ENCODE data around the gene TBC1D7. TPM values are rescaled to one million over a fixed set of nuclear protein-coding genes. Genes with fewer than 3 reads are reported as not detected.
A peak's percentile ranks its signal among the peaks of the same experiment; 100 is the strongest.

Gene TBC1D7
- total and polyA plus RNA-seq, 2 of the 4 experiments (the other 2 are of a cell fraction): 14.3 to 22.6 TPM

DNA sequence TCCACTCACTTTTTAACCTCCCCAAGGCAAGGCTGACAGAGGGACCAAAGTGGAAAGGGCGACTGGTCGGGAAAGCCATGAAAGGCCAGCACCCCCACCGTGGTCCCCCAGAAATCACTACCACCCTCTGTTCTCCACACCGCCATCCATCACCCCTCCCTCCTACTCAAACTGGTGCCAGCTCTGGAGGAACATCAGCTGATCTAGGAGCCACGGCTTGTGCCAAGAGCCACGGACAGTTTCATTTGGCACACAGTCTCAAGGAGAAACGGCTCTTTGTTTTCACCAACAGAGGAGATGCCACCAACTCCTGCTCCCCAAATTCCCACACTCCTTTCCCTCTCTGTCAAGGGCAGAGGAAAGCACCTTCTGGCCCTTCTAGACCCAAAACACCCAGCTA lies 26.0 kb downstream of the TBC1D7 start:
- peak overlapping the region; percentile 47; the same call in 1 of the 2 replicates for H3K27ac ChIP-seq (ENCODE audit: insufficient read depth, low read length)
- no peaks in the 10 kb centered on the region for H3K9me3 ChIP-seq (ENCODE audit: control insufficient read depth, insufficient read depth, low read length)
- H4K20me1 ChIP-seq (ENCODE audit: insufficient read depth, low read length): no peaks in the 10 kb centered on the region
- peaks cover 8% of the 10 kb centered on the region for H3K9me1 ChIP-seq (ENCODE audit: insufficient read depth, low read length)
- peak overlapping the region; percentile 1; the same call in 1 of the 3 replicates for H2BK15ac ChIP-seq (ENCODE audit: low read depth, low read length)
- H3K4me3 ChIP-seq (ENCODE audit: insufficient read depth, low read depth, low read length): no peak overlapping the region
- no peak for ATAC-seq (ENCODE audit: low read depth)
- H2BK120ac ChIP-seq (ENCODE audit: low read depth, low read length): peak overlapping the region; percentile 85
- H3K14ac ChIP-seq (replicated peaks; ENCODE audit: low read depth, low read length): peak overlapping the region; percentile 60
- ChIA-PET CTCF (interaction anchor here (0.7 to 1.3 kb wide), 3 partner anchors 17 to 27 kb away, joined by 3 read pairs; no protein-coding TSS in a partner anchor), POLR2A (ENCODE audit: unreplicated experiment) (interaction anchor here (0.7 kb wide), 1 partner anchor 17 kb away, joined by 3 read pairs; no protein-coding TSS in a partner anchor)
- H3K4ac ChIP-seq (ENCODE audit: low read depth, low read length): peak overlapping the region; percentile 73
- H2AK9ac ChIP-seq (replicated peaks; ENCODE audit: low read depth, low read length, poor library complexity): peak overlapping the region; percentile 34
- peak overlapping the region; percentile 4; the same call in 1 of the 2 replicates for H4K5ac ChIP-seq (ENCODE audit: low read depth, low read length)
- H4K91ac ChIP-seq (ENCODE audit: insufficient read depth, low read depth, low read length): peak overlapping the region; percentile 17
- peak overlapping the region; percentile 76 for H2BK20ac ChIP-seq (ENCODE audit: low read depth, low read length)
- H4K8ac ChIP-seq (ENCODE audit: low read depth in 2 of 2, low read length in 2 of 2): peak overlapping the region in 1 of 2 experiments; percentile 47; a peak in 2 of 4 replicates
- peaks cover 6 to 11% of the 10 kb centered on the region in 2 experiments; a peak in 2 of 4 replicates for H3K79me1 ChIP-seq (ENCODE audit: low read depth in 1 of 2, low read length in 2 of 2)
- peak overlapping the region; percentile 64 for H3K23ac ChIP-seq (ENCODE audit: low read depth, low read length)
- H3K36me3 ChIP-seq (ENCODE audit: control insufficient read depth, insufficient read depth, low read length): peaks cover 9% of the 10 kb centered on the region; the same call in 1 of the 2 replicates
- no TSS peak for BruUV-seq (replicated peaks)
- dilution Hi-C loops (cut with HindIII; ENCODE audit: low sequenced_read_pairs, unreplicated experiment): no loop called here
- WGBS, 2 experiments (ENCODE audit: extremely low coverage in 2 of 2, insufficient read length in 1 of 2): no CpG with 5 or more reads among the region's 7 CpGs
- H2BK5ac ChIP-seq (ENCODE audit: low read depth, low read length, poor library complexity, severe bottlenecking): peak overlapping the region; percentile 6
- H3K56ac ChIP-seq (ENCODE audit: extremely low read depth, insufficient read depth, low read length): no peak overlapping the region
- peak overlapping the region; percentile 23; the same call in 1 of the 2 replicates for H3K4me2 ChIP-seq (ENCODE audit: low read depth, low read length)
- H2AFZ ChIP-seq (replicated peaks; ENCODE audit: low read length, poor library complexity): peak overlapping the region; percentile 27
- no peak overlapping the region for H3K9ac ChIP-seq (ENCODE audit: low read depth, low read length)
- H3K18ac ChIP-seq (ENCODE audit: low read depth, low read length): peak overlapping the region; percentile 30; the same call in 1 of the 2 replicates
- H2AK5ac ChIP-seq (ENCODE audit: low read depth, low read length): peak overlapping the region; percentile 67; the same call in 1 of the 2 replicates
- in situ Hi-C loops (cut with MboI; ENCODE audit: low sequenced_read_pairs): no loop called here
- H3K27me3 ChIP-seq (ENCODE audit: control insufficient read depth, insufficient read depth, low read length): no peaks in the 10 kb centered on the region
- intact Hi-C loops (cut with micrococcal nuclease): no loop called here
- no peak for TF ChIP-seq RCOR1 (IDR thresholded peaks at IDR 0.05; ENCODE audit: insufficient replicate concordance, low read length)
- no peak for TF ChIP-seq FOS (IDR thresholded peaks at IDR 0.05; ENCODE audit: low read depth, low read length)
- TF ChIP-seq MXI1 (IDR thresholded peaks at IDR 0.05; ENCODE audit: borderline replicate concordance, low read depth, low read length): no peak
- no peak for TF ChIP-seq CHD1 (IDR thresholded peaks at IDR 0.05; ENCODE audit: low read depth, low read length)
- no peak for TF ChIP-seq POLR2A (IDR thresholded peaks at IDR 0.05; ENCODE audit: low read depth, low read length)
- peaks cover 10% of the 10 kb centered on the region for H3K4me1 ChIP-seq (ENCODE audit: control insufficient read depth, insufficient read depth, low read length)
- DNase-seq: no peak
